IPS-18a (cell line): ENCODE measurements around the gene ELMO1.

Experiments
- H3K27ac ChIP-seq: one replicate; pipeline ENCODE4 v1.5.1; 2013; ENCODE audit warnings: low read length
- H3K27me3 ChIP-seq: one replicate; pipeline ENCODE4 v1.6.1; 2013; ENCODE audit warnings: mild to moderate bottlenecking, low read length; ENCODE audit not compliant: control insufficient read depth, insufficient read depth
- H3K36me3 ChIP-seq: one replicate; pipeline ENCODE4 v1.6.1; 2013; ENCODE audit warnings: low read depth, low read length; ENCODE audit not compliant: control insufficient read depth
- H3K4me1 ChIP-seq: one replicate; pipeline ENCODE4 v1.6.1; 2013; ENCODE audit warnings: low read depth, low read length; ENCODE audit not compliant: control insufficient read depth
- H3K4me3 ChIP-seq: one replicate; pipeline ENCODE4 v1.5.1; 2013; ENCODE audit warnings: low read length
- H3K9ac ChIP-seq: one replicate; pipeline ENCODE4 v1.6.1; 2013; ENCODE audit warnings: mild to moderate bottlenecking, low read length, moderate library complexity
- H3K9me3 ChIP-seq: one replicate; pipeline ENCODE4 v1.6.1; 2013; ENCODE audit warnings: low read depth, low read length; ENCODE audit not compliant: control insufficient read depth

Gene ELMO1

GRCh38 chr7:37107047-37107750 lies 341.5 kb downstream of the ELMO1 start:
- Histone ChIP-seq H3K4me1 (peaks cover 7% of the 10 kb centered on the region), H3K9ac (no peak overlapping the region), H3K27ac (no peak overlapping the region), H3K4me3 (no peak overlapping the region), H3K36me3 (no peaks in the 10 kb centered on the region), H3K9me3 (no peaks in the 10 kb centered on the region), H3K27me3 (no peaks in the 10 kb centered on the region)

- Histone ChIP-seq H3K36me3 (no peaks in the 10 kb centered on the region), H3K27ac (no peak overlapping the region), H3K27me3 (no peaks in the 10 kb centered on the region), H3K9ac (no peak overlapping the region), H3K9me3 (no peaks in the 10 kb centered on the region), H3K4me1 (peaks cover 7% of the 10 kb centered on the region), H3K4me3 (no peak overlapping the region)
Observed at GRCh38 chr7:37105762-37106161, 342.9 kb downstream of the ELMO1 start.

GRCh38 chr7:37104822-37105518 lies 343.7 kb downstream of the ELMO1 start:
- no peak overlapping the region for H3K4me3 ChIP-seq
- peaks cover 7% of the 10 kb centered on the region for H3K4me1 ChIP-seq
- no peaks in the 10 kb centered on the region for H3K27me3 ChIP-seq
- no peak overlapping the region for H3K27ac ChIP-seq
- H3K9me3 ChIP-seq, result no peaks in the 10 kb centered on the region
- no peaks in the 10 kb centered on the region for H3K36me3 ChIP-seq
- no peak overlapping the region for H3K9ac ChIP-seq

GRCh38 chr7:37102518-37103137 lies 346.0 kb downstream of the ELMO1 start:
- H3K4me3 ChIP-seq, result no peak overlapping the region
- H3K36me3 ChIP-seq, result no peaks in the 10 kb centered on the region
- no peak overlapping the region for H3K27ac ChIP-seq
- H3K27me3 ChIP-seq, result no peaks in the 10 kb centered on the region
- no peak overlapping the region for H3K9ac ChIP-seq
- H3K4me1 ChIP-seq, result peaks cover 15% of the 10 kb centered on the region
- no peaks in the 10 kb centered on the region for H3K9me3 ChIP-seq

- Histone ChIP-seq H3K9me3 (no peaks in the 10 kb centered on the region), H3K9ac (no peak overlapping the region), H3K4me3 (no peak overlapping the region), H3K27ac (no peak overlapping the region), H3K36me3 (no peaks in the 10 kb centered on the region), H3K4me1 (peaks cover 15% of the 10 kb centered on the region), H3K27me3 (no peaks in the 10 kb centered on the region)
Observed at GRCh38 chr7:37100735-37101331, 347.8 kb downstream of the ELMO1 start.

- no peak overlapping the region for H3K27ac ChIP-seq
- H3K9me3 ChIP-seq, result no peaks in the 10 kb centered on the region
- H3K4me1 ChIP-seq, result peaks cover 9% of the 10 kb centered on the region
- H3K36me3 ChIP-seq, result no peaks in the 10 kb centered on the region
- no peaks in the 10 kb centered on the region for H3K27me3 ChIP-seq
- no peak overlapping the region for H3K9ac ChIP-seq
- H3K4me3 ChIP-seq, result no peak overlapping the region
Observed at GRCh38 chr7:37098762-37099161, 349.9 kb downstream of the ELMO1 start.

GRCh38 chr7:37097983-37098382 lies 350.7 kb downstream of the ELMO1 start:
- Histone ChIP-seq H3K4me1 (peaks cover 9% of the 10 kb centered on the region), H3K4me3 (no peak overlapping the region), H3K36me3 (no peaks in the 10 kb centered on the region), H3K9me3 (no peaks in the 10 kb centered on the region), H3K27me3 (no peaks in the 10 kb centered on the region), H3K27ac (no peak overlapping the region), H3K9ac (no peak overlapping the region)

- no peaks in the 10 kb centered on the region for H3K36me3 ChIP-seq
- H3K9ac ChIP-seq, result no peak overlapping the region
- no peak overlapping the region for H3K4me3 ChIP-seq
- H3K27ac ChIP-seq, result no peak overlapping the region
- no peaks in the 10 kb centered on the region for H3K27me3 ChIP-seq
- H3K4me1 ChIP-seq, result peaks cover 9% of the 10 kb centered on the region
- no peaks in the 10 kb centered on the region for H3K9me3 ChIP-seq
Observed at GRCh38 chr7:37097276-37097675, 351.4 kb downstream of the ELMO1 start.

- Histone ChIP-seq H3K27ac (no peak overlapping the region), H3K9ac (no peak overlapping the region), H3K36me3 (no peaks in the 10 kb centered on the region), H3K4me3 (no peak overlapping the region), H3K4me1 (peaks cover 9% of the 10 kb centered on the region), H3K27me3 (no peaks in the 10 kb centered on the region), H3K9me3 (no peaks in the 10 kb centered on the region)
Observed at GRCh38 chr7:37096341-37096740, 352.3 kb downstream of the ELMO1 start.

- no peaks in the 10 kb centered on the region for H3K9me3 ChIP-seq
- no peak overlapping the region for H3K27ac ChIP-seq
- H3K9ac ChIP-seq, result no peak overlapping the region
- H3K27me3 ChIP-seq, result no peaks in the 10 kb centered on the region
- H3K36me3 ChIP-seq, result no peaks in the 10 kb centered on the region
- no peak overlapping the region for H3K4me3 ChIP-seq
- peaks cover 9% of the 10 kb centered on the region for H3K4me1 ChIP-seq
Observed at GRCh38 chr7:37095122-37095521, 353.5 kb downstream of the ELMO1 start.

GRCh38 chr7:37093257-37093656 lies 355.4 kb downstream of the ELMO1 start:
- H3K4me3 ChIP-seq, result no peak overlapping the region
- H3K36me3 ChIP-seq, result no peaks in the 10 kb centered on the region
- H3K9ac ChIP-seq, result no peak overlapping the region
- no peaks in the 10 kb centered on the region for H3K27me3 ChIP-seq
- H3K9me3 ChIP-seq, result no peaks in the 10 kb centered on the region
- peaks cover 2% of the 10 kb centered on the region for H3K4me1 ChIP-seq
- H3K27ac ChIP-seq, result no peak overlapping the region
